GM21723 (cell line): ENCODE data around the gene FMNL1.
"Not testable (repeated sequence)": the region's sequence is repeated elsewhere in the genome, so short reads cannot be mapped to it uniquely, and the experiment has no call there.

Experiments
- ATAC-seq: cut with Tn5 transposase; IDR thresholded peaks from one replicate; pipeline ENCODE4 v1.9.1; 2021; ENCODE audit warnings: mild to moderate bottlenecking, moderate library complexity; ENCODE audit not compliant: unreplicated experiment

FMNL1 gene, protein sequence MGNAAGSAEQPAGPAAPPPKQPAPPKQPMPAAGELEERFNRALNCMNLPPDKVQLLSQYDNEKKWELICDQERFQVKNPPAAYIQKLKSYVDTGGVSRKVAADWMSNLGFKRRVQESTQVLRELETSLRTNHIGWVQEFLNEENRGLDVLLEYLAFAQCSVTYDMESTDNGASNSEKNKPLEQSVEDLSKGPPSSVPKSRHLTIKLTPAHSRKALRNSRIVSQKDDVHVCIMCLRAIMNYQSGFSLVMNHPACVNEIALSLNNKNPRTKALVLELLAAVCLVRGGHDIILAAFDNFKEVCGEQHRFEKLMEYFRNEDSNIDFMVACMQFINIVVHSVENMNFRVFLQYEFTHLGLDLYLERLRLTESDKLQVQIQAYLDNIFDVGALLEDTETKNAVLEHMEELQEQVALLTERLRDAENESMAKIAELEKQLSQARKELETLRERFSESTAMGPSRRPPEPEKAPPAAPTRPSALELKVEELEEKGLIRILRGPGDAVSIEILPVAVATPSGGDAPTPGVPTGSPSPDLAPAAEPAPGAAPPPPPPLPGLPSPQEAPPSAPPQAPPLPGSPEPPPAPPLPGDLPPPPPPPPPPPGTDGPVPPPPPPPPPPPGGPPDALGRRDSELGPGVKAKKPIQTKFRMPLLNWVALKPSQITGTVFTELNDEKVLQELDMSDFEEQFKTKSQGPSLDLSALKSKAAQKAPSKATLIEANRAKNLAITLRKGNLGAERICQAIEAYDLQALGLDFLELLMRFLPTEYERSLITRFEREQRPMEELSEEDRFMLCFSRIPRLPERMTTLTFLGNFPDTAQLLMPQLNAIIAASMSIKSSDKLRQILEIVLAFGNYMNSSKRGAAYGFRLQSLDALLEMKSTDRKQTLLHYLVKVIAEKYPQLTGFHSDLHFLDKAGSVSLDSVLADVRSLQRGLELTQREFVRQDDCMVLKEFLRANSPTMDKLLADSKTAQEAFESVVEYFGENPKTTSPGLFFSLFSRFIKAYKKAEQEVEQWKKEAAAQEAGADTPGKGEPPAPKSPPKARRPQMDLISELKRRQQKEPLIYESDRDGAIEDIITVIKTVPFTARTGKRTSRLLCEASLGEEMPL

DNA sequence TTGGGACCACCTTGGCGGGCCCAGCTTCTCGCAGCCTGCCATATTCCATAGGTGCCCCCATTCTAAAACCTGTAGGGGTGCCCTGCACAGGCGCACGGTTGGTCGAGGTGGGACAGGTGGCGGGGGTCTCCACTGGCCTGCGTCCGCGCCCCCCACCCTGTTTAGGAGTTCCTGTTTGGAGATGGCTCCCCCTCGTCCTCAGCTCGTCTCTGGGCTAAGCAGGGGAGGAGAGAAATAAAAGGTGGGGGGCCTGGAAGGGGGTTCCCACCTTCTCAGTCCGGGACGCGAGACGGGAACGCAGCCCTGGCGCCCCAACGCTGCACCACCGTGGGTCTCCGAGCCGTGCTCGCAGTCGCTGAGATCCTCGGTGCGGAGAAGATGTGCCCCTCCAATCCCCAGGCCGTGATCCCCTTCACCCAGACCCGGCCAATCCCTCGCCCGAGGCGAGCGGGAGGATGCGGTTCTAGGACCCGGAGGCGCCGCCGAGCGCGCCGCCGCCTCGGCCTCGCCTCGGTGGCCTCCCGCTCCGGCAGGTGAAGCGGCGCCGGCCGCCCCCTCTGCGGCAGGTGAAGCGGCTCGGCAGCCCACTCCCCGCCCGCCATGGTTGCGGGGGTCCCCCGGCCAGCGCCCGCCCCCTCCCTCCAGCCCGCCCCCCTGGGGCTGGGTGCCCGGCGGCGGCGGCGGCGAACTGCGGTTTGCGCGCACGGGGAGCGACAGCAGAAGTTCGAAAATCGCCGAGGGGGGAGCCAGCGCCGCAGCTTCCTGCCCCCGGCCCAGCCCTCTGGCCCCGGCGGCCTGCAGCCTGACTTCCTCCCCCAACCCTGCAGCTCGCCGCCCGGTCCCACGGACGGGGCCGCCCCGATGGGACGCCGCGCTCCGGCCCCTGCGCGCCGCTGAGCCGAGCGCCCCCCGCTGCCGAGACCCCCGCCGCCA is at the start of gene FMNL1:
FMNL1 (plus strand) TSS at position 805 of the 933 bp plus-strand sequence. CDS start 240 bp downstream, outside the sequence.
- no peak for ATAC-seq

DNA sequence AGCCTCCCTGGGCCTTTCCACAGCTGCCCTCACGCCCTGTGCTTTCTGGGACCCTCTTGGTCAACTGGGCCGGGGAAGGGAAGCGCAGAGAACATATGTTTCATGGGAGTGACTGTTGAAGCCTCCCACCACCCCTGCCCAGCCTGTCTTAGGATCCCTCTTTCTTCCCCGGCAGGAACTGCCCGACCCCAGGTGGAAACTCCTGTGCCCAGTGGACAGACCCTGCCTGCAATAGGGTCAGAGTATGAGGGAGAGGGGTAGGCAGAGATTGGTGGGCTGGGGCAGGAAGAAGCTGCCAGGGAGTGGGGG is 49.5 kb upstream of the FMNL1 start:
- no peak for ATAC-seq

DNA sequence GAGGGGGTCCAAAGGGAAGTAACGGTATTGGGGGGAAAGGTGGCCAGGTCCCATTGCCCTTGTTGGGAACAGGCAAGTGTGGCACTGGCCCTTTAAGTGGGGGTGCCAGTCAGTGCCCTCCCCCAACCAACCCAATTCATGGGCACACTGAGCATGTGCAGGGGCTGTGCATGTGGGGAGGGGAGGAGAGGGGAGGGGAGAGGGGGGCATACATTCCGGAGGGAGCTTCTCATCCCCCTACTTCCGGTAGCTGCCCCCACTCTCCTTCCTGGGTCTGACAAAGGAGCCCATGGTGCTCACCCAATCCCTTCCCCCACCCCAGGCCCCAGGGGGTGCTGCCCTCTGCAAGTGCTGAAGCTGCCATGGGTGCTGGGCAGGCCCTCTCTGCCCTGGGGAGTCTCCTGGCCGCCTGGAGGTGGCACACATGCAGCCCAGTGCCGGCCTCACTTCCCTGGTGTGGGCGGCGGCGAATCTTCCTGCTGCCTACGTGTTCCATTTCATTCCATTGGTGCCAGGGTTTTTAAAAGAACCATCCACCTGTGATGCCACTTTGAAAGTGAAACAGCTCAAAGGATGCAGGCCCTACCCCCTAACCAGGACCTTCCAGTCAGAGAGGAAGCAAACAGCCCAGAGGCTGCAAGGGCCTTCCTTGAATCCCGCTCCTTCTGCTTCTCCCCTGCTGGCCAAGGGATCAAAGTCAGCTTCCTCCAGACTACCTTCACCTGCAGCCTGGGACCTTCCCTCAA is 49.0 kb upstream of the FMNL1 start:
- no peak for ATAC-seq

DNA sequence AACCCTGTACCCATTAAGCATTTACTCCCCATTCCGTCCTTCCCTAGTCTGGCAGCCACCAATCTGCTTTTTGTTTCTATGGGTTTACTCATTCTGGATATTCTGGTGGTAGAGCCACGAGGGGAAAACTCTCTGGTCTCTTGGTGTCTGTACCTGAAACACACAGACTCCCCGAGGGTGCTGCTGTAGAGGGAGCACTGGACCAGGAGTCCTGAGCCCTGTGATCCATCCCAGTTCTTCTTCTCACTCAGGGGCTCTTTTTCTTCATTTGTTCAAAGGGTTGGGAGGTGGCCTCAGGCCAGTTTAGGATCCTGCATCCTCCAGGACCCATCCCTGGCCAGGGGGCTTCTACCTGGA is 45.9 kb upstream of the FMNL1 start:
- ATAC-seq = no peak

DNA sequence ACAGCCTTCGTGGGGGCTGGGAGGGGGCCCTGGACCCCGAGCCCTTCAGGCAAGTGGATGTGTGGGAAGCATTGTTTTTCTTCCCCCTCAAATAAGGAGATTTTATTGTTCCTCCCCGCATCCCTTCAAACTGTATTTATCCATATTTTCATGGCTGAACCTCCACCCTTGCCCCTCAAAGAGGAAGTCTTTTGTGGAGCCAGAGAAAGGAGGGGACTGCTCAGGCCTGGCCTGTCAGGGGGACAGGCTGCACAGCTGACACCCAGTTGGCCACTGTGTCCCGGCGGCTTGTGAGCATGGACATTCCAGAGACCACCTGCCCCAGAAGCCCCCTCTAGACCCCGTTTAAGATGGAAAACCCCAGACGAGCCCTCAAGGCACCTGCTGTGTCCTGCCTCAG is 44.1 kb upstream of the FMNL1 start:
- ATAC-seq = no peak

DNA sequence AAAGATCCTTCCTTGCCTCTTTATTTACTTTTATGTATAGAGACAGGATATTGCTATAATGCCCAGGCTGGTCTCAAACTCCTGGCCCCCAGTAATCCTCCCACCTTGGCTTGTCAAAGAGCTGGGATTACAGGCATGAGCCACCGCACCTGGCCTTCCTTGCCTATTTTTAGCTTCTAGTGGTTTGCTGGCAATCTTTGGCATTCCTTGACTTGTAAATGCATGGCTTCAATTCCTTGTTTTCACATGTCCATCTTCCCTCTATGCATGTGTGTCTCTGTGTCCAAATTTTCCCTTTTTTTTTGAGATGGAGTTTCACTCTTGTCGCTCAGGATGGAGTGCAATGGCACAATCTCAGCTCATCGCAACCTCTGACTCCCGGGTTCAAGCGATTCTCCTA is 37.5 kb upstream of the FMNL1 start:
- ATAC-seq = no peak

DNA sequence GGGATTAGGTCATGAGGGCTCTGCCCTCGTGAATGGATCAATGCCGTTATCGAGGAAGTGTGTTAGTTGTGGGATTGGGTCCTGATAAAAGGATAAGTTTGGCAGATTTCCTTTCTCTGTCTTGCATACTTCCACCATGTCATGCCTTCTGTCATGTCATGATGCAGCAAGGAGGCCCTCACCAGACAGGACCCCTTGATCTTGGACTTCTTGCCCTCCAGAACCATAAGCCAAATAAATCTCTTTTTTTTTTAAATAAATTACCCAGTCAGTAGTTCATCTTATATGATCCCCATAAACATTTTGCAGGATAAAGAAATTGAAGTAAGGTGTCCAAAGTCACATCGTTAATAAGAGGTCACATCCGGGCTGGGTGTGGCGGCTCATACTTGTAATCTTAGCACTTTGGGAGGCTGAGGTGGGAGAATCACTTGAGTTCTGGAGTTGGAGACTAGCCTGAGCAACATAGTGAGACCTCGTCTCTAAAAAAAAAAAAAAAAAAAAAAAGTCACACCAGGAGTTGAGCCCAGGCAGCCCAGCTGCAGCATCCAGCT is 34.8 kb upstream of the FMNL1 start:
- ATAC-seq = no peak

DNA sequence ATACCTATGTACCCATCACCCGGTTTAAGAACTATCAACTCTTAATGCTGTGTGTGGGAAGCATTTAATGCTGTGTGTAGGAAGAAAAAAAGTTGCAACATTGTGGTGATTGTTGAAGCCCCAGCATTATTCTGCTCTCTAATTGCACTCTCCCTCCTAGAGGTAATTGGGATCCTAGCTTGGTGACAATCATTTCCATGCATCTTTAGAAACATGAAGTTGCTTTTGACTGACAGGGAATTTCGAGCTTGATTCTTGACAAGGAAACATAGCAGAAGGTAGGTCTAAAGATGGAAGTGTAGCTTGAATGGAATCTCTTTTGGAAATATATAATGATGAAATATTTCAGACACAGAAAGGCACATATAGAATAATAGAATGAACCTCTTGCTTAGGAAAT is 32.7 kb upstream of the FMNL1 start:
- no peak for ATAC-seq

DNA sequence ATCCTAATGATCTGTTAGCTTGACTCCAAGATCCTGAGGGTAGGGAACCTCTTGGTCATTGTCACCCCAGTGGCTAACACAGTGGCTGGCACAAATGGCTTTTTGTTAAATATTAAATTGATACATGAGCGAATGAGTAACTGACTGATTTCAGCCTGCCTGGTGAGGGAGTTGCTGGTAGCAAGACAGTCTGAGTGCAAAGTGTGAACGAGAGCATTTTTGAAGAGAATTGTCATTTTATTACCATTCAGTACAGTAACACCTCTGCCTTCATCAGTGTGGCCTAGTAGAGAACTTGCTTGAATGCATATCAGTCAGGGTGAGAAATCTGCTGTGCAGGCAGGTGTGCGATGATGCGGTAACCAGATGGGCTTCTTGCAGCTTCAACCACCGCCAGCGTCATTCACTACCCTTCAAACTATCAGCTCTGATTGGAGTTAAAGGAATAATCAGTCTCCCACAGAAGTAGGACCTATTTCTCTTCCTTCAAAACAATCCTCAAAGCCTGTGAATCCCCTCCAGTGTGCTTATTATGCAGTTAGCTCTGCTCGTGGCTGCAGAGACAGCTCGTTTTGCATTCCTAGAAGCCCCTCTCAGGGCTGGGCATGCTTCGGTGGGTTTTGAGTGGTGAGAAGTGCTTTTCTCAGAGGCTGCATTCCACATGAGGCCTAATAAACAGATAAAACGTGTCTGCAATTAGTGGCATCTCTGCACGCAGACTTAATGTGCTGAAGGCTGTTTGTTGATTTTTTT is 31.0 kb upstream of the FMNL1 start:
- no peak for ATAC-seq

DNA sequence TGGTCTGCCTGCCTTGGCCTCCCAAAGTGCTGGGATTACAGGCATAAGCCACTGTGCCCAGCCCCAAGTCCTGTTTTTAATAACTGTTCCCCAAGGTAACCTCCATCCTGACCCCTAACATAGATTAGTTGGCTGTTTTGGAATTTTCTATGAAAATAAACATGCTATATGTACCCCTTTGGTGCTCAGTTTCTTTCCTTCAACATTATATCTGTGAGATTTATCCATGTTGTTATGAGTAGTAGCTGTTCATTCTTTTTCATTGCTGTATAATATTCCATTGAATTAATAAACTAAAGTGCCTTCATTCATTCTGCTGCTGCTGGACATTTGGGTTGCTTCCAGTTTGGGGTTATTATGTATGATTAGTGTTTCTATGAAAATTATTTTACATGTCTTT is 26.3 kb upstream of the FMNL1 start:
- ATAC-seq = no peak

DNA sequence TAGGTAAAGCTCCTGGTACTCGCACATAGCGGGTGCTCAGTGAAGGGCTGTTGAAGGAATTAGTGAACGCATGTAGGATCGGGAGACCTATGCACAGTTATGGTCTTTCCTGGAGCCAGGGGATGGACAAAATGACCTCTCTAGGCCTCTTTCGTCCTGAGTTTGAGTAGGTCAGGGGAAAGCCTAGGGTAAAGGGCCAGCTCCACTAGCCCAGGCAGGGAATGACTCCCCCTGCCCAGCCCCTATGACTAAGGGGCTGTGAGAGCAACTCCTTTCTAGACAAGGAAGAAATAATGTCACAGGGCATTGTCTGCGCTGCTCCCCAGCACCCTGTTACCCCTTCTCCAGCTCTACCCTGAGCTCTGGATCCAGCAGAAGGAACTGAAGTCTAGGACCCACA is 24.6 kb upstream of the FMNL1 start:
- ATAC-seq = no peak

DNA sequence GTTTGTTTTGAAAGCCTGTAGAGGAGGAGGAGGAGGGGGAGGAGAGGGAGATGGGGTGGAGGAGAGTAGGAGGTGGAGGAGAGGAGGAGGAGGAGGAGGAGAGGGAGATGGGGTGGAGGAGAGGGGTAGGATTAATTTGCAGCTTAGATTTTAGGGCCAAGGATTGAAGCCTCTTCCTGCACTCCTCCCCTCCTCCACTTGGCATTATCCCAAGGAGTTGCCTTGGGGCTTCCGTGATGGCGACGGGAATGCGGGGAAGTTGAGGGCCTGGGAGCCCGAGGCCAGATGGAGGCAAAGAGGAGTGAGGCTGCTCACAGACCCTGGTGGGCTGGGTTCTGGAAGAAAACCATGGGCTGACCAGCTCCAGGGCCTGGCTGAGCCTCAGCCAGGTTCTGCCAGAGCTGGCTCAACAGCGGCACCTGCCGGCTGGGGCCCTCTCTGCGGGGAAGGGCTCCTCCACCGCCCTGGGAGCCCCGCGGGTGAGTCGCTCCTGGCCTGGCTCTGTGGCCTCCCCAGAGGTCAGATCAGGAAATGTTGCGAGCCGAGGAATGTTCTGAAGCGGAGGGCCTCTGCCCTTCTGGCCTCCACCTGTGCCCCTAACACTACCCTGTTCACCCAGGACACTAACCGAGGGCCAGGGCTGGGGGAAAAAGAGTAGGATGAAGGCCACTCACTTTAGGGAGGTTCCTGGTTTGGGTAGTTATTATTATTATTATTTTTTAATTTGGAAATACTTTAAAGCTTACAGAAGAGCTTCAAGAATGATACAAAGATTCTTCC is 23.9 kb upstream of the FMNL1 start:
- peak; percentile 72 for ATAC-seq

DNA sequence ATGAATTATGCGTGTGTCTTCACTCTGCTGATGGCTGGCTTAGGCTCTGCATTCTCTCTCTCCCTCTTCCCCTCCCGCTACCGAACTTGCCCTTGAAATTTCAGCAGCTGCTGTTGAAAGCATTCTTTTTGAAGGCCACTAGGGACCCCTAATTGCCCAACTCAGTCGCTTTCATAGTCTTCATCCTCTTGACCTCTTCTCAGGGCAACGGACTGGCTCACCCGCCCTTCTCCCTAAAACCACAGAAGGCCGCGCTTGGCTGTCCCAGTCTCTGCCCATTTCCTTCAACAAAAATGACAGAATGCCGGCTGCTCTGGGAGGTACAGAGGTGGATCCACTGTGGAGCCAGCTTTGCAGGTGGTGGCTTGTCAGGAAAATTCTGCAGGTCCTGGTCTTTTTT is 21.0 kb upstream of the FMNL1 start:
- ATAC-seq = no peak

DNA sequence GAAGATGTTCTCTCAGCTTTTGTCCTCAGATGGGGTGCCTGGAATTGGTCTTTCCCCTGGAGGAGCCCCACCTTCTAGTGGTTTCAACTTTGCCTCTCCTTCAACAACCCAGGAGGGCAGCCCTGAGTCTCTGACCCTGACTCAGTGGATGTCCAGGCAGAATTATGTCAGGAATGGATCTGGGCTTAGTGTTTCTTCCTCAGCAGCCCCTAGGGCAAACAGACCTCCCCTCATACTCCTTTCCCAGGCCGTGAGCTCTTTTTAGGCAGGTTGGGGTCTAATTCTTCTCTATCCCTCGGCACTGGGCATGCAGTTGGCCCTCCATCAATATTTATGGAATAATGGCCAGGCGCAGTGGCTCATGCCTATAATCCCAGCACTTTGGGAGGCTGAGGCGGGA is 20.2 kb upstream of the FMNL1 start:
- ATAC-seq = no peak

DNA sequence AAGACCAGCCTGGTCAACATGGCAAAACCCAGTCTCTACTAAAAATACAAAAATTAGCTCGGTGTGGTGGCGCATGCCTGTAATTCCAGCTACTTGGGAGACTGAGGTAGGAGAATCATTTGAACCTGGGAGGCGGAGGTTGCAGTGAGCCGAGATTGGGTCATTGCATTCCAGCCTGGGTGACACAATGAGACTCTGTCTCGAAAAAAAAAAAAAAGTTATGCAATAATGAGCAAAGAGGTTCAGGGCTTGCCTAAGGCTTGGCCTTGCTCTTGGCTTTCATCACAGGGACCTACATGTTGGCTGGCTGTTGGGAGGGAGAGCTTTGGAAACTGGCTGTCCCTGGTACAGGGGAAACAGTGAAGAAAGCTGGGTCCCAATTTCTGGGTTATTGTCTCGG is 19.8 kb upstream of the FMNL1 start:
- ATAC-seq = not testable (repeated sequence)

DNA sequence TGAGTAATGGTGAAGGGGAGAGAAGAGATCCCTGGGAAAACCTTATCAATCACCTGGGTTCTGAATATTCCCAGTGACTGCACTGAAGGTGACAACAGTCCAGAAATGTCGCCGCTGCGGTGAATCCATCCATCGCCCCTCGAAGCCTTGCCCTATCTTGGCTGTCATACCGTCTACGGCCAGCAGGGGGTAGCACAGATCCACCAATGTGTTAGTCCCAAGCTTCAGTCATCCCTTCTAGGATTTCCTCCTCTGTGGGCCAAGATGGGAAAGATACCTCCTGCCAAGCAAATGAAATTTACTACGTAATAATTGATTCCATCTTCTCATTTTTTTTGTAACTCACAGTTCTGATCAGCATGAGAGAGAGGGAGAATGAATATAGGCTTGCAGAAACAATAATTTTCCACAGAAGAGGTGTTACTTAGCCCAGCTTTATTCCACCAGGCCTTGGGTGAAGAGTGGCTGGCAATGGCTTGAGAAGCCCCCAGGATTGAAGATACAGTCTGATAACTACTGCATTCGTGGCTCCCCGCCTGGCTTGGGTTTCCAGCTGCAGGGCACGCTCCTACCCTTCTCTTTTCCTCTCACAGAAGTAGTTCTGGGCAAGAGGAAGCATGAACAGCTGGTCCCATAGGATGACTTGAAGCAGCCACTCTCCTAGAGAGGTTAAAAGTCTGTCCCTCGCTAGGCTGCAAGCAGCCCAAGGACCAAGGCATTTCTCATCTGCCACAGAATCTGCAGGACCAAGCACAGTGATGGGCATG is 2.6 kb upstream of the FMNL1 start:
- no peak for ATAC-seq

DNA sequence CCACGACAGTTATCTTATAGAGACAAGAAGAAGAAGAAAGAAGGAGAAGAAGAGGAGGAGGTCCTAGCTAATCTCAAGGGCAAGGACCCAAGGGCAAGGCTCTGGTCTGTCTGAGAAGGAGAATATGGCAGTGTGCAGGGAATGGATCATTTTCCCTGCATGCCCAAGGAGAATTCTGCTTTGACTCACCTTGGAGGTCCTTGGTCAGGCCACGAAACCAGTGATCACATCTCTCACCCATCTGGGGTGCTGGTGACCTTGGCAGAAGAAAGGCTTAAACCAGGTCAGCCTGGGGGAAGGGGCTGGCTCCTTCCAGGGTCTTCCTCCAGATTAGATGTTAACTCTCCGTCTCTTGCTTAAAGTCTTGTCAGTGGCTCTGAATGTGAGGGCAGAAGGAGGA is 1.6 kb upstream of the FMNL1 start:
- ATAC-seq = no peak

DNA sequence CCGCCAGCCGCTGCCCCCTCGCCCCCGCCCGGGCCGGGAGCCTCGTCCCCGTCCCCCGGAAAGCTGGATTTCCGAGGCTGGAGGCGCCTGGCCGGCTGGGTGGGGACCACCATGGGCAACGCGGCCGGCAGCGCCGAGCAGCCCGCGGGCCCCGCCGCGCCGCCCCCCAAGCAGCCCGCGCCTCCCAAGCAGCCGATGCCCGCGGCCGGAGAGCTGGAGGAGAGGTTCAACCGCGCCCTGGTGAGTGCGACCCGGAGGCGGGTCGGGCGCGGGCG is 266 bp downstream of the FMNL1 start:
- no peak for ATAC-seq
